ENCODE results near the gene ADRB1.
A peak's percentile ranks its signal among the peaks of the same experiment; 100 is the strongest.

Gene ADRB1

DNA sequence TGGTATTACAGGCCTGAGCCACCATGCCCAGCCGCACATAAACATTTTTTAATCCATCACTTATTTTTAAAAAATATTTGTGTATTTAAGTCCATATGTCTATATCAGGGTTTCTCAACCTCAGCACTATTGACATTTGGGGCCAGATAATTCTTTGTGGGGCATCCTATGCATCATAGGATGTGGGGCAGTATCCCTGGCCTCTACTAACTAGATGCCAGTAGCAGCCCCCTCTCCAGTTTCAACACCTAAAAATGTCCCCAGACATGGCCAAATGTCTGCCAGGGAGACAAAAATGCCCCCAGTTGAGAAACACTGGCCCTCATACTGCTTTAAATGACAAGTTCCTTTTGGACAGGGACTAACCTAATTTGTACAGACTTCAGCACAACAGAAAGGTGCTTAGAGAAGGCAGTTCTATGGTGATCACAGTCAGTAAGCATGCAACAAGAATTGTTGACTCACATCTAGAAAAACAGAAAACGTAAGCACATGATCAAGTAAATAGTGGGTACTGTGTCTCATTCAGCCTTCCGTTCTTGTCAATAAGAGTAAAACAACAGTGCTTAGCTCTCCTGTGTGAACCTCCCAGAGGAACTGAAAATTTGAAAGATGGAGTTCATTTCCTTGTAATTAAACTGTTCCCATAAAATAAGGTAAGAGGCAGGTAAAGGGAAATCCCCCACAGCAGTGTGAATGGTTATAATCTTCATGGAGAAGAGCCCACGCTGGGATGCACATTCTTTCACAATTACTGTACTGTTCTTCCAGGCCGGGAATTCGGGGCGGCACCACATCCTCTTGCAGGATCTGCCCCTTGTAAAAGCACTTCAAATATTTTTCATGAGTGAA, 17.3 kb upstream of the ADRB1 start:
- DNase-seq = no peak

DNA sequence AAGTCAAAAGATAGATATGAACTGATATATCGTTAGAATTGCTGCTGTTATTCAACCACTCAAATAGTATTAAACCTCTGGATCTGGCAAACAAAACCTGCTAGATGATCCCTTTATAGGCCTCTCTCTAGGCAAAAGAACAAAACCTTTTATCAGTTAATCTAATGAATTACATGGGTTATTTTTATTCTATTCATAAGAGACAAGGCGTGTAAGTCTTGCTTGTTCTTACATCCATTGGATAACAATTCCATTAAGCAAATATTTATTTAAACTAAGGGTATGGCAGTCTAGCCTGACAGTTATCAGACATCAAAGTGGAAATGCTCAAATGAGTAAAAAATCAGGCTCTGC, 16.6 kb upstream of the ADRB1 start:
- no peak for DNase-seq

DNA sequence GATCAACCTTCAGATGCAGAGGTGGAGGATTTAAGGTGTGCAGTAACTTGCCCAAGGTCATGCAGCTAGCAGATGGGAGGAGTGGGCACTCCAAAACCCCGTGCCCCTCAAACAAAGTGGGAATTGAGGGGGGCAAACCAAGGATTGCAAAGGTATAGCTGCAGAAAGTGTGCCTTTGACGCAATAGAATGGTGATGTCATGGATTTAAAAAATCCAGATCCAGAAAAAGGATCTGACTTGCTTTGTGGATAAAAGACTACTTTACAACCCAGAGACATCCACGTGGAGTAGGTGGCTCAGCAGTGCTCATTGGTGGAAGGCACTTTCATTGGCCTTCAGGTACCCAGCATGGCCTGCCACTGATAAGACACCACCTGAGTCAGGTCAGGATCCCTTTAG, 15.7 kb upstream of the ADRB1 start:
- DNase-seq = no peak

DNA sequence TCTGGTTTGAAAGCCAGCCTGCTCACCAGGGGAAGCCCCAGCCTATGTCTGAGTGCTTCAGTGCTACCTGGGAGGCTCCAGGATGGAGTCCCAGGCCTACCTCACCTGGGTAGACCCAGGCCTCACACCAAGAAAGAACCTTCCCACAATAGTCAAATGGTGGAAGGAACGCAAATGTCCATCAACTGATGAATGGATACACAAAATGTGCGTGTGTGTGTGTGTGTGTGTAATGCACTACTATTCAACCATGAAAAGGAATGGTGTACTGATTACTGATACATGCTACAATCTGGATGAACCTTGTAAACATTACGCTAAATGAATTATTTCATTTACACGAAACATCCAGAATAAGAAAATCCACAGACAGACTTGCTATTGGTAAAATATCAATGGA, 15.2 kb upstream of the ADRB1 start:
- DNase-seq = no peak

DNA sequence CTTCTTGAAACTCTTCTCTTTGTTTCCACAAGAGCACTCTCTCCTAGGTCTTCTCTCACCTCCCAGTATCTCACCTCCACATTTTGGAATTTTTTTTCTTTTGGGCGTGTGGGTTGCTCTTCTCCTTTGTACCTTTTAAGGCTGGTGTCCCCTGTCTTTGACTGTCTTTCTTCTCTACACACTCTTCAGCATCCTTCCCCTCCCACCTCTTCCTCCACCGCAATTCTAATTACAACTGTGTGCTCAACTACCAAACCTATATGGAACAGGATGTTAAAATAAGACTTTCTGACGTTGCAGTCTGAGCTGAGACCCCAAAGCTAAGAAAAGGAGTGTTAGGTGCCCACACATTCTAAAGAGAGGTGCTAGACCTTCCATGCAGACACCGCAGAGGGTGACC, 14.0 kb upstream of the ADRB1 start:
- DNase-seq = no peak

DNA sequence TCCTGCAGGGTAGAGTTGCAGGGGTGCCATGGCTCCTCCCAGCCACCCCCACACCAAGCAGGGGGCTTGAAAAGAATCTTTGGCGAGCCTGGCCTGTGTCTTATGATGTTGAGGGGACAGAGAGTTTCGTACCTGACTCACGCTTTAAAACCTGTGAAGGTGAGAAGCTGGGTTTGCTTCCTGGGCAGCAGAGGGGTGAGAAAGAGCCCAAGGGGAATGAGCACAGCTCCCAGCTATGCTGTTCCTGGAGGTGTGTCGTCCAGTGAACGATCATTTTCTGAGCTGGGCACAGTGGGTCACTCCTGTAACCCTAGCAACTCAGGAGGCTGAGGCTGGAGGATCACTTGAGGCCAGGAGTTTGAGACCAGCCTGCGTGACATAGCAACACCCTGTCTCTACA, 13.5 kb upstream of the ADRB1 start:
- DNase-seq = no peak

DNA sequence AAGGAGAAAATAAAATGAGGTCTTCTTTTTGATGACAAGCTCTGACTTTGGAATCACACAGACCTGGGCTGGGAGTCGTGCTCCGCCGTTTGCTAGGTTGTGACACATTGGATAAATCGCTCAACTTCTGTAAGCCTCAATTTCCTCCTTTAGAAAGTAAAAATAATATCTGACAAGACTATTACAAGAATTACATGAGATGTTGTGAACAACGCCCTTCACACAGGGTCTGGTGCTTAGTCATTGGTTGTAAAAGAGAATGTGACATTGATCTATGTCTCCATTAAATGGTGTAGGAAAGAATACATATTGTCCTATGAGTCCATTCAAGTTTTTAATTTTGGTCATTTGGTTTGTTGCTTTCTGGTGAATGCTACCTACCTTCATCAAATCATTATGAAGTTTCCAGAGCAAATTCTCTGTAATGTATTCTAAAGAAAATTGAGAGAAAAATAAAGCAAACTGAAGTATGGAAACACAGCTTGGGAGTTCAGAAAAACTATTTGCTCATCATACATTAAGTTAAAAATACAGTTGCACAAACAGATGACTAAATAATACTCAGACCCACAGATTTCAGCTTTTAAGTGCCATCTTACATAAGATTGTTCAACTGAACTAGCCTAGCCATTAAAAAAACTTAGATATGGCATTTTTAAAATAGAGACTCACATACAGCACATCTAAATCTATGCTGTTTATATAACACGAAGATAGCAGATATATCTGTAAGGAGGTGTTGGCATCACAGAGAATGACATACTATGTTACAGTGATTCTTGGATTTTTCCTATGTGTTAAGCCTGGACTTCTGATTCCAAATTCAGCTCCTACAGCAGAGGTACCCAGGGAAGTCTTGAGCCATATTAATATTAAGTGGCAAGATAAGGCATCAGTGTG, 12.3 kb upstream of the ADRB1 start:
- no peak for DNase-seq

DNA sequence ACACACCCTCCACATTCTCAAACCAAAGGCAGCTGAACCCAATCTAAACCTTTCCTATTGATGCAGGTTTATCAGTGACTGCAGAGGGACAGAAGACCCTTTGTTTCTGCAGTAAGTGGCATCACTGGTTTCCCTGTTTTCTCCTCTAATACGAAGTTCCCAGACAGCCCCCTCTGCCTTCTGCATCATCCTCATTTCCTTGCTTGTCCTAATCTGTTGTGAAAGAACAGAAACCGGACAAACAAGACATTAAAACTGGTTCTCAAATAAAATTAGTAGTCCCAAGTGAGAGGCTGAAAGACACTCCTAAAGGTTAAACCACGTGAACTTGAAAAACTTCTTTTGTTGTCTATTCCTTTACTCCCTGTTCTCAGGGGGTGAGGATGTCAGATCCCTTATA, 10.1 kb upstream of the ADRB1 start:
- DNase-seq = no peak

DNA sequence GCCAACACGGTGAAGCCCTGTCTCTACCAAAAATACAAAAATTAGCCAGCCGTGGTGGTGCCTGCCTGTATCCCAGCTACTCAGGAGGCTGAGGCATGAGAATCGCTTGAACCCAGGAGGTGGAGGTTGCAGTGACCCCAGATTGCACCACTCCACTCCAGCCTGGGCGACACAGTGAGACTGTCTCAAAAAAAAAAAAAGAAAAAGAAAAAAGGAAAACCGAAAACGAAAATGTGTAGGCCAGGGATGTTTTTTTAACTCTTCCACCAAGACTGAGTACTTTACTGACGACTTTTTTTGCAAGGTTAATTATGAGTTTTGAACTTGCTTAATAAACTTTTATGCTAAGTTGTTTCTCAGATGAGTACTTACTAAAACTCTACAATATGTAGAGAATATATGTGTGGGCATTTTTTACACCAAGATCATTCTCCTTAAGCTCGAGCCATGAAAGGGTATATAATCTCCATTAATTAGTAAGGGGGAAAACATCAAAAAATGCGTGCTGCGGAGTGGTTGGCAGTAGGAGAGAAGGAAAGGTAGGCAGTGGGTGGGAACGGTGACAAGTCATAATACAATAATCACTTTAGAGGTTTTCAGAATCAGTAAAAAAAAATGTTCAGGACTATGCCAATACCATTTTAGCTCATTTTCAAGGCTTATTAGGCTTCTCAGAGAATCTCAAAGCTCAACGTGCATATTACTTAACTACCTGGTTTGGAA, 8.6 kb upstream of the ADRB1 start:
- no peak for DNase-seq

DNA sequence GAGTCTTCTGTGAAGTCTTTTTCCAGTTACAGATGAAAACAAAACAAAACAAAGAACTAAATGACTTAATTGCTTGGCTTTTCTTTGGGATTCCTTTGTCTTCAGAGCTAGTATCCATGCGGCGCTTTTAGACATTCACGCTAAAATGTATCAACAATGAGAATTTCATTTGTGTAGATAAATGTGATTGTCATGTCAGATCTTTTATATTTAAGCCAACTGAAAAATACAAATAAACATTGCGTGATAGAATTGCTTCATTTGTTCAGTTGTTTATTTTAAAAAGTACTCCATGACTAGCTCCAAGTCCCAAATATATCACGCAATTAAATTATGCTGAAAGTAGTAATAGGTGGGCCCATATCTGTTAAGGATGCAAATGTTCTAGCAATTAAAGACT, 7.9 kb upstream of the ADRB1 start:
- DNase-seq = no peak

DNA sequence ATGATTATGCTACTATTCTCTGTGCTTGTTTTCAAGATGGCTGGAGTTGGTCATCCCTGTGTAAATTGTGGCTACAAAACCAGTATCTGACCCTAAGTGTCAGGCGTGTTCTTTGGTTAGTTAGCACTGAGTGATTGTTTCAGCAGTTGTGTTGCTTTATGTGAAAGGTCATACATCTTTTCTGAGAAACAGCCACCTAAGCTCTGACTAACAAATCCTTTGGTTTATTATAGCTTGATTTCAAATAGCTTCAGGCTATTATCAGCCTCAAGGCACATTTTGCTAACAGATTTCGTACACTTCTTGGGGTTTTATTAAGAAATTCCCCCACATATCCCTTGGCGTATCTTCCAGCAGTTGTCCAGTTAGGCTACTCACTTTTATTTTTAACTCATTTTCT, 4.8 kb upstream of the ADRB1 start:
- DNase-seq = no peak

DNA sequence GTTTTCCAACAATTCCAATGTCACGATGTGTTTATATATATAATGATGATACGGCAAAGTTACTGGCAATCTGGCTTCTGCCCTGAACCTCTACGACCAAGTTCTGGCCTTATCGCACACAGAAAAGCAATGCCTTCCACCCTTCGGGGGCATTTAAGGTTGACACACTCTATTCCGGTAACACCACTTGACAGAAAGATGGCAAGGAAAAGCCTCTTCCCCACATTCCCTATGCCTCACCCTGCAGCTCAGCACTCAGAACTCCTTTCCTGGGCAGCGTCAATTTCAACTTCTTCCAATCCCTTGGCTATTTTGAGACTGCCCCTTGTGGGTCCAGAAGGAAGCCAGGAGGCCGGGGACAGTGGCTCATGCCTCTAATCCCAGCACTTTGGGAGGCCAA, 2.5 kb upstream of the ADRB1 start:
- no peak for DNase-seq

DNA sequence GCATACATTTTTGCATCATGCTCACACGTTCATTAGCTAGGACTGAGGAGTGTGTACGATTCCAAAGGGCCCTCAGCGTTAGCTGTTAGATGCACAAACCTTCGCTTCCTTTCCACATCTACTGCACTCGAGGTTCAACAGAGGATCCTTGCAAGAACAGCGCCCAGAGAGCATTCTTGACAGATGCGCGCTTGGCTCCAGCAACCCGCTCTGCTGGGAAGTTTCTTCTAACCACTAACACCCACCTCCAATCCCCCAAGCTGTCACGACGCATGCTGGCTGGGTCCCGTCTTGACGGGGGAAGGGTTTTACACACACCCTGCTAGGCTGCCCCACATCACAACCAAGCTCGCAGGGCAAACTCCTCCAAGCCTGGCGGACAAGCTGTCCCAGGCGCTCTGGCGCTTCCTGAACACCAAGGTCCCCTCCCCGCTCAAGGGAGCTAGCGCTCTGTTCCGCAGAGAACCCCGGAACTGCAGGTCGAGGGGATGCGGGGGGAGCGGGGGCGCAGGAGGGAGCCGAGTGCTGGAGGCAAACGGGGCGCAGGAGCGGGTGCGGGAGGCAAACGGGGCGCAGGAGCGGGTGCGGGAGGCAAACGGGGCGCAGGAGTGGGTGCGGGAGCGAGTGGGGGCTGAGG, 653 bp upstream of the ADRB1 start:
- peak; percentile 64 for DNase-seq

DNA sequence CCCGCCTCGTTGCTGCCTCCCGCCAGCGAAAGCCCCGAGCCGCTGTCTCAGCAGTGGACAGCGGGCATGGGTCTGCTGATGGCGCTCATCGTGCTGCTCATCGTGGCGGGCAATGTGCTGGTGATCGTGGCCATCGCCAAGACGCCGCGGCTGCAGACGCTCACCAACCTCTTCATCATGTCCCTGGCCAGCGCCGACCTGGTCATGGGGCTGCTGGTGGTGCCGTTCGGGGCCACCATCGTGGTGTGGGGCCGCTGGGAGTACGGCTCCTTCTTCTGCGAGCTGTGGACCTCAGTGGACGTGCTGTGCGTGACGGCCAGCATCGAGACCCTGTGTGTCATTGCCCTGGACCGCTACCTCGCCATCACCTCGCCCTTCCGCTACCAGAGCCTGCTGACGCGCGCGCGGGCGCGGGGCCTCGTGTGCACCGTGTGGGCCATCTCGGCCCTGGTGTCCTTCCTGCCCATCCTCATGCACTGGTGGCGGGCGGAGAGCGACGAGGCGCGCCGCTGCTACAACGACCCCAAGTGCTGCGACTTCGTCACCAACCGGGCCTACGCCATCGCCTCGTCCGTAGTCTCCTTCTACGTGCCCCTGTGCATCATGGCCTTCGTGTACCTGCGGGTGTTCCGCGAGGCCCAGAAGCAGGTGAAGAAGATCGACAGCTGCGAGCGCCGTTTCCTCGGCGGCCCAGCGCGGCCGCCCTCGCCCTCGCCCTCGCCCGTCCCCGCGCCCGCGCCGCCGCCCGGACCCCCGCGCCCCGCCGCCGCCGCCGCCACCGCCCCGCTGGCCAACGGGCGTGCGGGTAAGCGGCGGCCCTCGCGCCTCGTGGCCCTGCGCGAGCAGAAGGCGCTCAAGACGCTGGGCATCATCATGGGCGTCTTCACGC, 825 bp downstream of the ADRB1 start:
- no peak for DNase-seq

DNA sequence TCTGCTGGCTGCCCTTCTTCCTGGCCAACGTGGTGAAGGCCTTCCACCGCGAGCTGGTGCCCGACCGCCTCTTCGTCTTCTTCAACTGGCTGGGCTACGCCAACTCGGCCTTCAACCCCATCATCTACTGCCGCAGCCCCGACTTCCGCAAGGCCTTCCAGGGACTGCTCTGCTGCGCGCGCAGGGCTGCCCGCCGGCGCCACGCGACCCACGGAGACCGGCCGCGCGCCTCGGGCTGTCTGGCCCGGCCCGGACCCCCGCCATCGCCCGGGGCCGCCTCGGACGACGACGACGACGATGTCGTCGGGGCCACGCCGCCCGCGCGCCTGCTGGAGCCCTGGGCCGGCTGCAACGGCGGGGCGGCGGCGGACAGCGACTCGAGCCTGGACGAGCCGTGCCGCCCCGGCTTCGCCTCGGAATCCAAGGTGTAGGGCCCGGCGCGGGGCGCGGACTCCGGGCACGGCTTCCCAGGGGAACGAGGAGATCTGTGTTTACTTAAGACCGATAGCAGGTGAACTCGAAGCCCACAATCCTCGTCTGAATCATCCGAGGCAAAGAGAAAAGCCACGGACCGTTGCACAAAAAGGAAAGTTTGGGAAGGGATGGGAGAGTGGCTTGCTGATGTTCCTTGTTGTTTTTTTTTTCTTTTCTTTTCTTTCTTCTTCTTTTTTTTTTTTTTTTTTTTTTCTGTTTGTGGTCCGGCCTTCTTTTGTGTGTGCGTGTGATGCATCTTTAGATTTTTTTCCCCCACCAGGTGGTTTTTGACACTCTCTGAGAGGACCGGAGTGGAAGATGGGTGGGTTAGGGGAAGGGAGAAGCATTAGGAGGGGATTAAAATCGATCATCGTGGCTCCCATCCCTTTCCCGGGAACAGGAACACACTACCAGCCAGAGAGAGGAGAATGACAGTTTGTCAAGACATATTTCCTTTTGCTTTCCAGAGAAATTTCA, 1.7 kb downstream of the ADRB1 start:
- no peak for DNase-seq

DNA sequence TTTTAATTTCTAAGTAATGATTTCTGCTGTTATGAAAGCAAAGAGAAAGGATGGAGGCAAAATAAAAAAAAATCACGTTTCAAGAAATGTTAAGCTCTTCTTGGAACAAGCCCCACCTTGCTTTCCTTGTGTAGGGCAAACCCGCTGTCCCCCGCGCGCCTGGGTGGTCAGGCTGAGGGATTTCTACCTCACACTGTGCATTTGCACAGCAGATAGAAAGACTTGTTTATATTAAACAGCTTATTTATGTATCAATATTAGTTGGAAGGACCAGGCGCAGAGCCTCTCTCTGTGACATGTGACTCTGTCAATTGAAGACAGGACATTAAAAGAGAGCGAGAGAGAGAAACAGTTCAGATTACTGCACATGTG, 2.4 kb downstream of the ADRB1 start:
- DNase-seq = no peak

DNA sequence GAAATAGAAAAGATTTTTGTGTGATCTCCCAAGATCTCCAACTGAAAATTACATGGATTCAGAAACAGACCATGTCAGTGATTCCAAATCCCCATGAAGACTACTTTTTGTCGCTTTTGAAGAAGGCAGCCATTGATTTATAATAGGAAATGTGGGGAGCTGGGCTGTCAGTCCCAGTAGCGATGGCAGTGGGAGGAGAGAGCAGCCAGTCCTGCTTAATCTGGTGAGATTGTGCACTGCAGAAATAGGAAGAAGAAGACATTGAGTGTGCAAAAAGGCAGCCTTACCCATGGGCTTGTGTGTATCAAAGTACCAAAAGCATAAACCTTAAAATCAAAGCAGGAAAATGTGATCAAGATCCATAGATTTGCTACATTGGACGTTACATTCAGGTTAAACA, 4.8 kb downstream of the ADRB1 start:
- no peak for DNase-seq

DNA sequence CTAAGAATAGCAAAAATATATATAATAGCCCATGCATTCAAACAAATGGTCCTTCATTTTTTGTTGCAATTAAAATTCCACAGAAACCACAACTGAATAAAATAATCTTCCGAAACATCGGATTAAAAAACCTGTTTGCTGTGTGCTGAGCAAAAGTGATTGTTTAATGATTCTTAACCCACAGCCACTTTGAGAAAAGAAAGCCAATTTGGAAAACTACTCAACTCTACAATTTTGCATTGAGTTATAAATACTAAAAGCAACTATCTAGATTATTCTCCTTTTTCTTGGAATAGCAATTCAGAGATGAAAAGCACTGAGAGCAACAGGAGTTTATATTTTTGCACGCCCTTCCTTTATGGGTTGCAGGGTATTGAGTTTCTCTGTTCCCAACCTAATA, 8.0 kb downstream of the ADRB1 start:
- DNase-seq = no peak

DNA sequence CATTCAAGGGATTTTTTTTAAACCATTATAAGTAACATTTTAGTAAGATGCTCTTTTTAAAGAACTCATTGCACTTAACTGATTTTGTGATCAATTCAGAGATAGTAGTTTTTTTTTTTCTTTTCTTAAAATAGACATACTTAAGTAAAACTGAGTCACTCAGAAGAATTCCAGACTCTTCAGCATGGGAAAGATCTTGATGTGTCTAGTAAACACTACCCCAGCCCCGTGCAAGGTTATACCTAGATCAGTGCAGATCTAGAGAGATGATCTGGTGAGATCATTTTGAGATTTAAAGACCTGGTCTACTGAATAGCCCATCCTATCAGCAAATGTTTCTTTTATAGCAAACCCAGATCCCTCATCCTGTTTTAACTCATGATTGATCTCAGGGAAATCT, 8.6 kb downstream of the ADRB1 start:
- DNase-seq = no peak

DNA sequence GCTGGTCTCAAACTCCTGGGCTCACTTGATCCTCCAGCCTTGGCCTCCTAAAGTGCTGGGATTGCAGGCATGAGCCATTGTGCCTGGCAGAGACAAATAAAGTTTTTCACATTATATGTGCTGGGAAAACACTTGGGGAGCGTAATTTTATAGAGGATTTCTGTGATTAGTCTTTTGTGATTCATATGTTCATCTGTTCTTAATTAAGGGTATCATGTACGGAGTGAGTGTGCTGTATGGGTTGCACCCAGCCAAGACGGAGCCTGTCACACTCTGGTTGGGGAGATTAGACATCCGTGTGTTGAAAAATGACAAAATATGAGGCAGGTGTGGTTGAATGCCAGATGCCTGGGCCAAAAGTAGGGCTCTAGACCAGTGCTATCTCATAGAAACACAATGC, 10.3 kb downstream of the ADRB1 start:
- DNase-seq = no peak

DNA sequence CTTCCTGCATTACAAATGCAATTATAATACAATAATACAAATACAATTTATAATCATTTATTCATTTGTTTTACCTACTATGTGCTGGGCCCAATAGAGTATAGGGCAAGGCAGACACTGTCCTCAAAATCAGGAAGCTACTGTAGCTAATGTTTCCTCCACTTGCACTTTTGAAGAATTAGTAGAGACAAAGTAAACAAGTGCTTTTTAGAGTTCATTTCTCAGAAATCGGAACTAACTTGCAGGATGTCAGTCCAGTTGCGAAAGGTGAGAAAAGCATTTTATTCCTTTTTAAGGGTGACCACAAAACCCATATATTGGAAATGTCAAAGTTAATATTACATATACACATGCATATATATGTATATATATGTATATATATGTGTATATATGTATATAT, 14.2 kb downstream of the ADRB1 start:
- no peak for DNase-seq

Measured in activated effector memory CD4-positive, alpha-beta T cell treated with anti-CD3 and anti-CD28 coated beads, Interleukin-2, amount 50 U/mL, for 16 hours (primary cell).